HG03280 (cell line): Measurements from ENCODE around the gene NMD3.
"Not testable (repeated sequence)": the region's sequence is repeated elsewhere in the genome, so short reads cannot be mapped to it uniquely, and the experiment has no call there.

ENCODE experiments used
- ATAC-seq: cut with Tn5 transposase; IDR thresholded peaks from one replicate; pipeline ENCODE4 v1.9.1; 2021; ENCODE audit warnings: mild to moderate bottlenecking, moderate library complexity; ENCODE audit not compliant: unreplicated experiment

NMD3 gene

GRCh38 chr3:161274691-161275298 lies 53.7 kb downstream of the NMD3 start:
- ATAC-seq = peak; percentile 92

GRCh38 chr3:161275919-161276318 lies 54.8 kb downstream of the NMD3 start:
- ATAC-seq = no peak

- not testable (repeated sequence) for ATAC-seq
Measured at GRCh38 chr3:161282387-161282786, 61.3 kb downstream of the NMD3 start.

- ATAC-seq = no peak
Measured at GRCh38 chr3:161284989-161285388, 63.9 kb downstream of the NMD3 start.

GRCh38 chr3:161289174-161289573 lies 68.1 kb downstream of the NMD3 start:
- ATAC-seq = no peak

GRCh38 chr3:161291191-161291901 lies 70.2 kb downstream of the NMD3 start:
- no peak for ATAC-seq

- no peak for ATAC-seq
Measured at GRCh38 chr3:161293381-161293780, 72.3 kb downstream of the NMD3 start.

- ATAC-seq = no peak
Measured at GRCh38 chr3:161295325-161295724, 74.2 kb downstream of the NMD3 start.

- ATAC-seq = no peak
Measured at GRCh38 chr3:161296814-161297213, 75.7 kb downstream of the NMD3 start.
